CD4-positive, alpha-beta T cell (primary cell): ENCODE measurements around the gene TSBP1. TPM values are rescaled to one million over a fixed set of nuclear protein-coding genes. Genes with fewer than 3 reads are reported as not detected.

Source experiments
- ATAC-seq: fragments of 200-7000 bp; cut with Tn5 transposase; one replicate; pipeline ENCODE4 v1.10.0; 2022; ENCODE audit warnings: mild to moderate bottlenecking; ENCODE audit not compliant: poor library complexity
- CTCF ChIA-PET: fragments of 350-600 bp; sonication (Branson Sonifier 250); formaldehyde crosslinking; loops from one replicate; lab custom pipeline; 2021; ENCODE audit warnings: antibody characterized with exemption, inconsistent platforms; lab: Charles Lee
- POLR2A ChIA-PET: fragments of 350-600 bp; sonication (Branson Sonifier 250); formaldehyde crosslinking; loops from one replicate; lab custom pipeline; 2021; ENCODE audit warnings: antibody characterized with exemption, inconsistent platforms; lab: Charles Lee
- DNase-seq, 14 experiments: peaks; one replicate each; pipeline ENCODE4 v3.0.0-alpha.2; 2013 to 2020; ENCODE audit warnings: mixed read lengths in 2 of 14
- H3K27ac ChIP-seq, 2 donors: one replicate each; pipeline versions ENCODE4 v1.5.1 to v1.7.0; 2013; ENCODE audit warnings: low read length in 2 of 2, low read depth in 1 of 2, mild to moderate bottlenecking in 1 of 2
- H3K27me3 ChIP-seq, 2 experiments: 1 replicate in 1 of 2; 2 replicates in 1 of 2; pipeline versions ENCODE4 v1.6.1 to v1.7.0; 2013; ENCODE audit warnings: low read length in 2 of 2, control low read depth in 1 of 2, mild to moderate bottlenecking in 1 of 2, moderate library complexity in 1 of 2; ENCODE audit not compliant: insufficient read depth in 2 of 2, control insufficient read depth in 1 of 2
- H3K36me3 ChIP-seq: one replicate; pipeline ENCODE4 v1.6.1; 2013; ENCODE audit warnings: low read length, control low read depth; ENCODE audit not compliant: insufficient read depth
- H3K4me1 ChIP-seq: one replicate; pipeline ENCODE4 v1.6.1; 2013; ENCODE audit warnings: low read length, control low read depth; ENCODE audit not compliant: insufficient read depth
- H3K4me3 ChIP-seq: one replicate; pipeline ENCODE4 v1.5.1; 2013; ENCODE audit warnings: mild to moderate bottlenecking, low read length, moderate library complexity
- H3K9me3 ChIP-seq, 2 experiments: 1 replicate in 1 of 2; 2 replicates in 1 of 2; pipeline versions ENCODE4 v1.6.1 to v1.7.0; 2013; ENCODE audit warnings: low read length in 2 of 2, mild to moderate bottlenecking in 2 of 2, control low read depth in 1 of 2, moderate library complexity in 1 of 2; ENCODE audit not compliant: control insufficient read depth in 1 of 2, insufficient read depth in 1 of 2
- H3K27ac Mint-ChIP-seq: one replicate; pipeline ENCODE4 v1.8.0; 2020; ENCODE audit warnings: mixed read lengths
- H3K27me3 Mint-ChIP-seq: one replicate; pipeline ENCODE4 v1.8.0; 2021; ENCODE audit warnings: mixed read lengths
- H3K36me3 Mint-ChIP-seq: one replicate; pipeline ENCODE4 v1.8.0; 2021; ENCODE audit warnings: low read depth, mixed read lengths
- H3K4me1 Mint-ChIP-seq: one replicate; pipeline ENCODE4 v1.8.0; 2021; ENCODE audit warnings: low read depth, mixed read lengths
- H3K4me3 Mint-ChIP-seq: one replicate; pipeline ENCODE4 v1.8.0; 2020; ENCODE audit warnings: mild to moderate bottlenecking, mixed read lengths
- H3K9me3 Mint-ChIP-seq: one replicate; pipeline ENCODE4 v1.8.0; 2020; ENCODE audit warnings: mixed read lengths
- CTCF ChIP-seq: fragments of 200-600 bp; IDR thresholded peaks from one replicate; pipeline ENCODE4 v1.8.0; 2022; ENCODE audit warnings: antibody characterized with exemption, mild to moderate bottlenecking
- intact Hi-C, 2 experiments: fragments of 100-400 bp; cut with DNase I in 1 of 2; cut with micrococcal nuclease in 1 of 2; formaldehyde crosslinking; loops; one replicate each; pipeline versions ENCODE4 v1.15.1 to v1.9.0; 2023 to 2025; cut with DNase I, micrococcal nuclease
- total RNA-seq, 174 experiments: library from RNA in 2 of 174; stranded (reverse) in 2 of 174; gene quantifications; one replicate each; pipeline ENCODE4 v1.2.3 and lab custom pipeline; 2021 to 2026

The TSBP1 gene
- total RNA-seq, 2 experiments from 2014 or later, result not detected

- Histone ChIP-seq H3K27me3 (peaks cover 0 to 1% of the 10 kb centered on the region in 2 experiments), H3K4me1 (no peaks in the 10 kb centered on the region), H3K4me3 (no peak overlapping the region), H3K36me3 (no peaks in the 10 kb centered on the region), H3K27ac (no peak overlapping the region), H3K9me3 (no peaks in the 10 kb centered on the region)
- no peak overlapping the region for H3K4me3 Mint-ChIP-seq
- no peak overlapping the region for H3K27ac Mint-ChIP-seq
- peaks cover 2% of the 10 kb centered on the region for H3K27me3 Mint-ChIP-seq
- DNase-seq (no peak), ATAC-seq (no peak)
- TF ChIP-seq CTCF, result no peak
- intact Hi-C loops, result no loop called here
- ChIA-PET CTCF (no interaction called here), POLR2A (no interaction called here)
- H3K9me3 Mint-ChIP-seq, result no peaks in the 10 kb centered on the region
- no peaks in the 10 kb centered on the region for H3K36me3 Mint-ChIP-seq
- H3K4me1 Mint-ChIP-seq, result no peaks in the 10 kb centered on the region
Measured at GRCh38 chr6:32355018-32355417, 16.7 kb downstream of the TSBP1 start.

GRCh38 chr6:32353348-32353747 is 18.4 kb downstream of the TSBP1 start:
- no peaks in the 10 kb centered on the region for H3K36me3 Mint-ChIP-seq
- Histone ChIP-seq H3K27ac (no peak overlapping the region), H3K27me3 (peaks cover 0 to 11% of the 10 kb centered on the region in 2 experiments), H3K4me1 (no peaks in the 10 kb centered on the region), H3K9me3 (no peaks in the 10 kb centered on the region), H3K4me3 (no peak overlapping the region), H3K36me3 (no peaks in the 10 kb centered on the region)
- intact Hi-C loops, result no loop called here
- H3K27me3 Mint-ChIP-seq, result peaks cover 18% of the 10 kb centered on the region
- H3K27ac Mint-ChIP-seq, result no peak overlapping the region
- no peak for ATAC-seq
- TF ChIP-seq CTCF, result no peak
- H3K4me1 Mint-ChIP-seq, result no peaks in the 10 kb centered on the region
- H3K9me3 Mint-ChIP-seq, result no peaks in the 10 kb centered on the region
- ChIA-PET POLR2A (no interaction called here), CTCF (no interaction called here)
- H3K4me3 Mint-ChIP-seq, result no peak overlapping the region
- DNase-seq, result no peak

- H3K27me3 ChIP-seq, result no peaks in the 10 kb centered on the region
- peaks cover 3% of the 10 kb centered on the region for H3K27me3 Mint-ChIP-seq
- H3K4me3 Mint-ChIP-seq, result no peak overlapping the region
- DNase-seq (no peak), ATAC-seq (no peak)
- H3K9me3 Mint-ChIP-seq, result no peaks in the 10 kb centered on the region
- H3K27ac ChIP-seq, result no peak overlapping the region
- no peaks in the 10 kb centered on the region for H3K36me3 Mint-ChIP-seq
- H3K9me3 ChIP-seq, result no peaks in the 10 kb centered on the region
- H3K4me1 ChIP-seq, result no peaks in the 10 kb centered on the region
- intact Hi-C loops, result no loop called here
- ChIA-PET CTCF (interaction anchor here (1.0 kb wide), 1 partner anchor 23 kb away, joined by 3 read pairs; no protein-coding TSS in a partner anchor), POLR2A (no interaction called here)
- no peak for TF ChIP-seq CTCF
- H3K36me3 ChIP-seq, result no peaks in the 10 kb centered on the region
- no peak overlapping the region for H3K4me3 ChIP-seq
- no peak overlapping the region for H3K27ac Mint-ChIP-seq
- H3K4me1 Mint-ChIP-seq, result no peaks in the 10 kb centered on the region
Measured at GRCh38 chr6:32340242-32340641, 31.5 kb downstream of the TSBP1 start.
